B cell (primary cell): ENCODE results near the gene RPS21. TPM values are rescaled to one million over a fixed set of nuclear protein-coding genes. Genes with fewer than 3 reads are reported as not detected.
A peak's percentile ranks its signal among the peaks of the same experiment; 100 is the strongest.

Experiments
- ATAC-seq: fragments of 200-7000 bp; cut with Tn5 transposase; one replicate; pipeline ENCODE4 v1.10.0; 2021; ENCODE audit warnings: low read depth, mild to moderate bottlenecking, moderate number of reproducible peaks, moderate library complexity
- CTCF ChIA-PET: fragments of 350-600 bp; sonication (Branson Sonifier 250); formaldehyde crosslinking; loops from one replicate; lab custom pipeline; 2021; ENCODE audit warnings: antibody characterized with exemption, inconsistent platforms; lab: Charles Lee
- POLR2A ChIA-PET: fragments of 350-600 bp; sonication (Branson Sonifier 250); formaldehyde crosslinking; loops from one replicate; lab custom pipeline; 2021; ENCODE audit warnings: antibody characterized with exemption; lab: Charles Lee
- DNase-seq: peaks from one replicate; pipeline ENCODE4 v3.0.0; 2013
- H2AFZ ChIP-seq: 2 replicates; pipeline ENCODE4 v1.6.1; 2012; ENCODE audit warnings: mild to moderate bottlenecking, low read depth, low read length; ENCODE audit not compliant: insufficient read depth, poor library complexity, severe bottlenecking
- H3K27ac ChIP-seq, 2 donors: 1 replicate in 1 of 2; 2 replicates in 1 of 2; pipeline ENCODE4 v1.5.1; 2012 to 2013; ENCODE audit warnings: low read length in 2 of 2, mild to moderate bottlenecking in 2 of 2, moderate library complexity in 1 of 2
- H3K27me3 ChIP-seq, 4 experiments: fragments of 200-600 bp in 1 of 4; sonication (generic) in 1 of 4; replicated peaks in 1 of 4; 1 replicate in 2 of 4; 2 replicates in 2 of 4; pipeline versions ENCODE4 v1.6.1 to v1.7.0; 2013 to 2016; ENCODE audit warnings: low read length in 3 of 4, mild to moderate bottlenecking in 2 of 4, mixed read lengths in 1 of 4, moderate library complexity in 1 of 4; ENCODE audit not compliant: insufficient read depth in 4 of 4, control insufficient read depth in 3 of 4; ENCODE audit errors: control extremely low read depth in 1 of 4
- H3K36me3 ChIP-seq, 2 experiments: replicated peaks in 1 of 2; 1 replicate in 1 of 2; 2 replicates in 1 of 2; pipeline versions ENCODE4 v1.6.1 to v1.7.1; 2013; ENCODE audit warnings: low read length in 1 of 2; ENCODE audit not compliant: insufficient read depth in 2 of 2, control insufficient read depth in 1 of 2; ENCODE audit errors: control extremely low read depth in 1 of 2, extremely low read depth in 1 of 2
- H3K4me1 ChIP-seq, 2 donors: fragments of 200-600 bp in 1 of 2; sonication (generic) in 1 of 2; 1 replicate in 1 of 2; 2 replicates in 1 of 2; pipeline versions ENCODE4 v1.5.1 to v1.6.1; 2013 to 2017; ENCODE audit warnings: low read length in 2 of 2; ENCODE audit not compliant: control insufficient read depth in 2 of 2, insufficient read depth in 2 of 2
- H3K4me2 ChIP-seq: replicated peaks from 2 replicates; pipeline ENCODE3; 2012; ENCODE audit warnings: mild to moderate bottlenecking, low read depth, low read length; ENCODE audit not compliant: poor library complexity, severe bottlenecking
- H3K4me3 ChIP-seq, 5 experiments: fragments of 200-600 bp in 1 of 5; sonication (generic) in 1 of 5; 1 replicate in 3 of 5; 2 replicates in 2 of 5; pipeline versions ENCODE4 v1.5.1 to v1.7.0; 2011 to 2016; ENCODE audit warnings: low read length in 4 of 5, mild to moderate bottlenecking in 4 of 5, low read depth in 2 of 5, control low read depth in 1 of 5, moderate library complexity in 1 of 5; ENCODE audit not compliant: insufficient read depth in 1 of 5; ENCODE audit errors: control extremely low read depth in 1 of 5, extremely low read depth in 1 of 5
- H3K79me2 ChIP-seq: fragments of 200-600 bp; sonication (generic); one replicate; pipeline ENCODE4 v1.6.0; 2016; ENCODE audit warnings: low read length; ENCODE audit not compliant: control insufficient read depth, insufficient read depth
- H3K9ac ChIP-seq: fragments of 200-600 bp; sonication (generic); 2 replicates; pipeline ENCODE4 v1.6.1; 2017; ENCODE audit warnings: mild to moderate bottlenecking, low read length, moderate library complexity
- H3K9me3 ChIP-seq, 3 donors: one replicate each; pipeline versions ENCODE4 v1.6.1 to v1.7.1; 2013; ENCODE audit warnings: low read length in 2 of 3; ENCODE audit not compliant: control insufficient read depth in 2 of 3, insufficient read depth in 1 of 3; ENCODE audit errors: control extremely low read depth in 1 of 3
- H4K20me1 ChIP-seq: 2 replicates; pipeline ENCODE4 v1.6.0; 2012; ENCODE audit warnings: mild to moderate bottlenecking, low read length; ENCODE audit not compliant: insufficient read depth, control insufficient read depth, poor library complexity, severe bottlenecking
- H3K27ac Mint-ChIP-seq: one replicate; pipeline ENCODE4 v1.8.0; 2021; ENCODE audit warnings: mixed read lengths
- H3K27me3 Mint-ChIP-seq: one replicate; pipeline ENCODE4 v1.8.0; 2021; ENCODE audit warnings: mixed read lengths
- H3K4me1 Mint-ChIP-seq: one replicate; pipeline ENCODE4 v1.8.0; 2021; ENCODE audit warnings: mixed read lengths
- H3K4me3 Mint-ChIP-seq: one replicate; pipeline ENCODE4 v1.8.0; 2021; ENCODE audit warnings: mixed read lengths
- H3K9me3 Mint-ChIP-seq: one replicate; pipeline ENCODE4 v1.8.0; 2022; ENCODE audit warnings: mixed read lengths; ENCODE audit not compliant: insufficient read depth
- EZH2 ChIP-seq: IDR thresholded peaks from 2 replicates; pipeline ENCODE4 v1.6.1; 2012; ENCODE audit warnings: borderline replicate concordance, low read depth, mild to moderate bottlenecking, moderate library complexity, low read length; ENCODE audit not compliant: insufficient read depth, poor library complexity, severe bottlenecking
- WGBS: methylation state at CpG from one replicate; pipeline ENCODE4 v1.1.5; 2013; ENCODE audit warnings: missing lambda C conversion rate; ENCODE audit not compliant: insufficient coverage; 5-methylcytosine and 5-hydroxymethylcytosine counted together
- intact Hi-C: fragments of 100-400 bp; cut with micrococcal nuclease; formaldehyde crosslinking; loops from one replicate; pipeline ENCODE4 v1.10.0; 2022
- polyA plus RNA-seq: library from polyadenylated mRNA; depleted of rRNA; stranded (reverse); fragments of >200 nt; gene quantifications from 2 replicates; pipeline ENCODE4 v1.2.3, GENCODE V29; 2012
- total RNA-seq, 2 donors: library from RNA; stranded (reverse); fragments of 120-200 nt in 1 of 2; gene quantifications; 1 replicate in 1 of 2; 2 replicates in 1 of 2; pipeline versions ENCODE4 v1.2.3 to v1.2.4, GENCODE V29; 2013 to 2022
- TF ChIP-seq, protein P1 (sequence below): fragments of 200-600 bp; IDR thresholded peaks from one replicate; pipeline ENCODE4 v1.8.0; 2022; ENCODE audit warnings: antibody characterized with exemption, mild to moderate bottlenecking

Gene RPS21
- total and polyA plus RNA-seq, 2 donors (not counting 1 experiment from before 2014, with no cell fraction given) = 2,653 to 9,603 TPM

- H3K27ac Mint-ChIP-seq = no peak overlapping the region
- peak overlapping the region; percentile 42 for H3K4me3 Mint-ChIP-seq
- WGBS = 97% methylated on average over 8 of the region's 9 CpGs
- Histone ChIP-seq H2AFZ (no peak overlapping the region), H3K36me3 (no peaks in the 10 kb centered on the region), H3K9me3 (no peaks in the 10 kb centered on the region), H3K79me2 (peaks cover 23% of the 10 kb centered on the region), H3K9ac (no peak overlapping the region), H3K27ac (no peak overlapping the region), H3K27me3 (no peaks in the 10 kb centered on the region), H4K20me1 (peaks cover 9% of the 10 kb centered on the region), H3K4me1 (peaks cover 18 to 37% of the 10 kb centered on the region in 2 donors), H3K4me2 (no peak overlapping the region), H3K4me3 (no peak overlapping the region)
- intact Hi-C loops = no loop called here
- DNase-seq = no peak
- H3K4me1 Mint-ChIP-seq = peaks cover 30% of the 10 kb centered on the region
- no peaks in the 10 kb centered on the region for H3K9me3 Mint-ChIP-seq
- TF ChIP-seq, protein P1, sequence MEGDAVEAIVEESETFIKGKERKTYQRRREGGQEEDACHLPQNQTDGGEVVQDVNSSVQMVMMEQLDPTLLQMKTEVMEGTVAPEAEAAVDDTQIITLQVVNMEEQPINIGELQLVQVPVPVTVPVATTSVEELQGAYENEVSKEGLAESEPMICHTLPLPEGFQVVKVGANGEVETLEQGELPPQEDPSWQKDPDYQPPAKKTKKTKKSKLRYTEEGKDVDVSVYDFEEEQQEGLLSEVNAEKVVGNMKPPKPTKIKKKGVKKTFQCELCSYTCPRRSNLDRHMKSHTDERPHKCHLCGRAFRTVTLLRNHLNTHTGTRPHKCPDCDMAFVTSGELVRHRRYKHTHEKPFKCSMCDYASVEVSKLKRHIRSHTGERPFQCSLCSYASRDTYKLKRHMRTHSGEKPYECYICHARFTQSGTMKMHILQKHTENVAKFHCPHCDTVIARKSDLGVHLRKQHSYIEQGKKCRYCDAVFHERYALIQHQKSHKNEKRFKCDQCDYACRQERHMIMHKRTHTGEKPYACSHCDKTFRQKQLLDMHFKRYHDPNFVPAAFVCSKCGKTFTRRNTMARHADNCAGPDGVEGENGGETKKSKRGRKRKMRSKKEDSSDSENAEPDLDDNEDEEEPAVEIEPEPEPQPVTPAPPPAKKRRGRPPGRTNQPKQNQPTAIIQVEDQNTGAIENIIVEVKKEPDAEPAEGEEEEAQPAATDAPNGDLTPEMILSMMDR = no peak
- TF ChIP-seq EZH2 = no peak
- no peak for ATAC-seq
- POLR2A ChIA-PET = interaction anchor here (0.8 kb wide), 1 partner anchor 113 kb away, joined by 3 read pairs; no protein-coding TSS in a partner anchor
- CTCF ChIA-PET = interaction anchor here (1.3 kb wide), 1 partner anchor 22 kb away, joined by 4 read pairs; no protein-coding TSS in a partner anchor
- no peaks in the 10 kb centered on the region for H3K27me3 Mint-ChIP-seq
These were observed 17.3 kb downstream of the RPS21 start for GRCh38 chr20:62404112-62404665.

- no peaks in the 10 kb centered on the region for H3K9me3 Mint-ChIP-seq
- ChIA-PET POLR2A (interaction anchor here (0.8 kb wide), 1 partner anchor 114 kb away, joined by 3 read pairs; no protein-coding TSS in a partner anchor), CTCF (interaction anchor here (1.3 kb wide), 1 partner anchor 22 kb away, joined by 4 read pairs; no protein-coding TSS in a partner anchor)
- intact Hi-C loops = loop anchor here (5.0 kb wide), 1 partner anchor 533 kb away; the partner anchor contains the start of gene GID8
- Histone ChIP-seq H3K36me3 (no peaks in the 10 kb centered on the region), H3K4me2 (no peak overlapping the region), H4K20me1 (peaks cover 9% of the 10 kb centered on the region), H3K9me3 (no peaks in the 10 kb centered on the region), H3K9ac (no peak overlapping the region), H3K27me3 (no peaks in the 10 kb centered on the region), H3K27ac (no peak overlapping the region), H3K4me3 (no peak overlapping the region), H2AFZ (no peak overlapping the region), H3K79me2 (peaks cover 23% of the 10 kb centered on the region), H3K4me1 (peaks cover 22 to 42% of the 10 kb centered on the region in 2 donors)
- ATAC-seq = no peak
- peaks cover 35% of the 10 kb centered on the region for H3K4me1 Mint-ChIP-seq
- no peaks in the 10 kb centered on the region for H3K27me3 Mint-ChIP-seq
- WGBS = 99% methylated on average over 12 of the region's 12 CpGs
- TF ChIP-seq EZH2 = no peak
- TF ChIP-seq, protein P1 = no peak
- no peak for DNase-seq
- H3K4me3 Mint-ChIP-seq = peak overlapping the region; percentile 74
- H3K27ac Mint-ChIP-seq = no peak overlapping the region
These were observed 17.8 kb downstream of the RPS21 start for GRCh38 chr20:62404761-62405107.
